ENCODE measurements around the gene OSGIN1. TPM values are rescaled to one million over a fixed set of nuclear protein-coding genes. Genes with fewer than 3 reads are reported as not detected.

OSGIN1 gene
- total RNA-seq, 4 donors from 2014 or later = 6.7 to 27.7 (median 10.3) TPM

- Histone ChIP-seq H3K27ac (no peak overlapping the region), H3K4me1 (peaks cover 0 to 6% (median 0%) of the 10 kb centered on the region in 4 donors), H3K4me3 (no peak overlapping the region), H3K27me3 (no peaks in the 10 kb centered on the region), H3K36me3 (peaks cover 0 to 75% (median 5%) of the 10 kb centered on the region in 3 donors), H3K9me3 (no peaks in the 10 kb centered on the region)
- no peak for DNase-seq (ENCODE audit: low spot score in 2 of 2)
- WGBS, 2 donors = 78 to 80% methylated on average over 2 of the region's 2 CpGs
- TF ChIP-seq EP300 (IDR thresholded peaks at IDR 0.05) = no peak
- TF ChIP-seq POLR2A (IDR thresholded peaks at IDR 0.05) = no peak
- TF ChIP-seq CTCF (IDR thresholded peaks at IDR 0.05) = no peak
These were observed 44.2 kb upstream of the OSGIN1 start for GRCh38 chr16:83908798-83909197.

- Histone ChIP-seq H3K4me1 (no peaks in the 10 kb centered on the region), H3K9me3 (no peaks in the 10 kb centered on the region), H3K36me3 (peaks cover 0 to 94% (median 19%) of the 10 kb centered on the region in 3 donors), H3K27ac (no peak overlapping the region), H3K27me3 (no peaks in the 10 kb centered on the region), H3K4me3 (no peak overlapping the region)
- TF ChIP-seq EP300 (IDR thresholded peaks at IDR 0.05) (no peak), POLR2A (IDR thresholded peaks at IDR 0.05) (no peak), CTCF (IDR thresholded peaks at IDR 0.05) (no peak)
- no peak for DNase-seq (ENCODE audit: low spot score in 2 of 2)
- 77 to 81% methylated on average over 10 of the region's 10 CpGs for WGBS, 2 donors
These were observed 41.8 kb upstream of the OSGIN1 start for GRCh38 chr16:83911290-83911689.

DNA sequence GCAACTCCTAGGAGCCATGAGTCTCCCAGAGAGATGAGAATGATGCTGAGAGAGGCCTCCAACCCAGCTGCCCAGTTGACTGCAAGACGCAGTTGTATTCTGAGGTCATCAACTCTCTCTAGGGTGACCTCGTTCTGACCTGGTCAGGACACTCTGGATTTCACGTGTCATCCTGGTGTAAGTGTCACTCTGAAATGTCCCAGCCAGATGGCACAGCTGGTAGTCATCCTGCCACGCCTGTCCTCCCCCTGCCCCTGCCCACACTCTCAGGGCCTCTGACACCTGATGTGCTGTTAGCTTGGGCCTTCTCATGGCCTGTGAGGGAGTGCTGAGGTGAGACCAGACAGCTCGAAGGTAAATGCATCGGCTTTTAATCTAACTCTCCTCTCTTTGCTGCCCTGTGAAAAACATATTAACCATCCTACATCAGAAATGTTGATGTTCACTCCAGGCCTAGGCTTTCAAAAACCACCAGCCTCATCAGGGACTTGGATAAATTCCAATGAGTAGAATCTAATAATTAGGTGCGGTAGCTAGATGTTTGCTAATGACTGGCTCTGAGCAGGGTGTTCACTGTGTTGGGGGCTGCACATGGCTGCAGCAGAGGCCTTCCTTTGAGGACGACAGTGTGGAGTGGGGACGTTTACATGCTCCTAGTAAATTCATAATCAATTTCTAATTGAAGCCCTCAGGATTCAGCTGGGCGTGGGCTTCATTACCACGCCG, 40.4 kb upstream of the OSGIN1 start:
- TF ChIP-seq EP300 (IDR thresholded peaks at IDR 0.05) = no peak
- TF ChIP-seq POLR2A (IDR thresholded peaks at IDR 0.05) = no peak
- no peak for TF ChIP-seq CTCF (IDR thresholded peaks at IDR 0.05)
- Histone ChIP-seq H3K27me3 (no peaks in the 10 kb centered on the region), H3K9me3 (no peaks in the 10 kb centered on the region), H3K4me3 (no peak overlapping the region), H3K4me1 (no peaks in the 10 kb centered on the region), H3K27ac (no peak overlapping the region), H3K36me3 (peaks cover 0 to 98% (median 17%) of the 10 kb centered on the region in 3 donors)
- no peak for DNase-seq (ENCODE audit: low spot score in 2 of 2)
- WGBS, 2 donors = 77 to 80% methylated on average over 12 of the region's 12 CpGs

GRCh38 chr16:83913245-83913633, 39.8 kb upstream of the OSGIN1 start:
- DNase-seq (ENCODE audit: low spot score in 2 of 2) = no peak
- no peaks in the 10 kb centered on the region for H3K27me3 ChIP-seq
- 74 to 78% methylated on average over 15 of the region's 15 CpGs for WGBS, 2 donors
- no peak overlapping the region for H3K27ac ChIP-seq
- H3K4me1 ChIP-seq = no peaks in the 10 kb centered on the region
- H3K36me3 ChIP-seq = peaks cover 0 to 98% (median 20%) of the 10 kb centered on the region in 3 donors
- TF ChIP-seq POLR2A (IDR thresholded peaks at IDR 0.05) = no peak
- TF ChIP-seq EP300 (IDR thresholded peaks at IDR 0.05) = no peak
- TF ChIP-seq CTCF (IDR thresholded peaks at IDR 0.05) = no peak
- H3K4me3 ChIP-seq = no peak overlapping the region
- no peaks in the 10 kb centered on the region for H3K9me3 ChIP-seq

- Histone ChIP-seq H3K4me1 (no peaks in the 10 kb centered on the region), H3K9me3 (no peaks in the 10 kb centered on the region), H3K27me3 (no peaks in the 10 kb centered on the region), H3K36me3 (peaks cover 0 to 98% (median 28%) of the 10 kb centered on the region in 3 donors), H3K27ac (no peak overlapping the region), H3K4me3 (no peak overlapping the region)
- WGBS, 2 donors = 89 to 90% methylated on average over 20 to 21 of the region's 21 CpGs
- no peak for DNase-seq (ENCODE audit: low spot score in 2 of 2)
- no peak for TF ChIP-seq CTCF (IDR thresholded peaks at IDR 0.05)
- TF ChIP-seq EP300 (IDR thresholded peaks at IDR 0.05) = no peak
- TF ChIP-seq POLR2A (IDR thresholded peaks at IDR 0.05) = no peak
These were observed 38.8 kb upstream of the OSGIN1 start for GRCh38 chr16:83914091-83914710.

All from tibial nerve (tissue), 4 donors.